HG02981 (cell line): ENCODE data around the gene SPTBN1.
"Not testable (repeated sequence)": the region's sequence is repeated elsewhere in the genome, so short reads cannot be mapped to it uniquely, and the experiment has no call there.

ENCODE experiments used
- ATAC-seq: cut with Tn5 transposase; IDR thresholded peaks from one replicate; pipeline ENCODE4 v1.9.1; 2021; ENCODE audit warnings: mild to moderate bottlenecking, moderate library complexity; ENCODE audit not compliant: unreplicated experiment

SPTBN1 gene

GRCh38 chr2:54499661-54500060 lies 43.5 kb downstream of the SPTBN1 start:
- ATAC-seq = no peak

GRCh38 chr2:54500404-54501205 lies 44.5 kb downstream of the SPTBN1 start:
- no peak for ATAC-seq

- no peak for ATAC-seq
These were observed 46.6 kb downstream of the SPTBN1 start for GRCh38 chr2:54502731-54503130.

- ATAC-seq = no peak
These were observed 47.1 kb downstream of the SPTBN1 start for GRCh38 chr2:54503192-54503591.

GRCh38 chr2:54503828-54504227 lies 47.7 kb downstream of the SPTBN1 start:
- no peak for ATAC-seq

- ATAC-seq = no peak
These were observed 48.7 kb downstream of the SPTBN1 start for GRCh38 chr2:54504866-54505265.

GRCh38 chr2:54508541-54508940 lies 52.4 kb downstream of the SPTBN1 start:
- no peak for ATAC-seq

GRCh38 chr2:54509043-54509442 lies 52.9 kb downstream of the SPTBN1 start:
- not testable (repeated sequence) for ATAC-seq

GRCh38 chr2:54510916-54511315 lies 54.8 kb downstream of the SPTBN1 start:
- ATAC-seq = no peak

- no peak for ATAC-seq
These were observed 56.1 kb downstream of the SPTBN1 start for GRCh38 chr2:54512183-54512582.

- no peak for ATAC-seq
These were observed 56.7 kb downstream of the SPTBN1 start for GRCh38 chr2:54512663-54513362.

- no peak for ATAC-seq
These were observed 57.2 kb downstream of the SPTBN1 start for GRCh38 chr2:54513363-54513715.

- ATAC-seq = no peak
These were observed 58.9 kb downstream of the SPTBN1 start for GRCh38 chr2:54514822-54515569.

- ATAC-seq = no peak
These were observed 60.7 kb downstream of the SPTBN1 start for GRCh38 chr2:54516842-54517241.

- not testable (repeated sequence) for ATAC-seq
These were observed 61.9 kb downstream of the SPTBN1 start for GRCh38 chr2:54518016-54518415.

- no peak for ATAC-seq
These were observed 62.3 kb downstream of the SPTBN1 start for GRCh38 chr2:54518430-54518829.

GRCh38 chr2:54519841-54520459 lies 63.8 kb downstream of the SPTBN1 start:
- no peak for ATAC-seq

GRCh38 chr2:54520687-54521086 lies 64.6 kb downstream of the SPTBN1 start:
- ATAC-seq = no peak

- ATAC-seq = peak; percentile 73
These were observed 66.6 kb downstream of the SPTBN1 start for GRCh38 chr2:54522624-54523281.

GRCh38 chr2:54523324-54523959 lies 67.3 kb downstream of the SPTBN1 start:
- no peak for ATAC-seq
